Sigmoid colon (tissue), 4 donors: ENCODE measurements around the gene MED4.

Source experiments
- POLR2A ChIP-seq, 2 donors: fragments of 450-650 bp; IDR thresholded peaks; one replicate each; pipeline ENCODE4 v1.6.1; 2016; ENCODE audit warnings: antibody characterized with exemption in 2 of 2, mild to moderate bottlenecking in 2 of 2, moderate library complexity in 2 of 2
- POLR2AphosphoS5 ChIP-seq, 4 donors: sonication (generic); formaldehyde crosslinking; IDR thresholded peaks; one replicate each; pipeline ENCODE4 v1.6.1; 2017; ENCODE audit warnings: antibody characterized with exemption in 4 of 4
- TF ChIP-seq, protein P1 (sequence below), 4 experiments: fragments of 450-650 bp in 3 of 4; fragments of 200-600 bp in 1 of 4; IDR thresholded peaks; one replicate each; pipeline ENCODE4 v1.5.1; 2016 to 2019; ENCODE audit warnings: antibody characterized with exemption in 4 of 4, mild to moderate bottlenecking in 3 of 4, moderate library complexity in 2 of 4

DNA sequence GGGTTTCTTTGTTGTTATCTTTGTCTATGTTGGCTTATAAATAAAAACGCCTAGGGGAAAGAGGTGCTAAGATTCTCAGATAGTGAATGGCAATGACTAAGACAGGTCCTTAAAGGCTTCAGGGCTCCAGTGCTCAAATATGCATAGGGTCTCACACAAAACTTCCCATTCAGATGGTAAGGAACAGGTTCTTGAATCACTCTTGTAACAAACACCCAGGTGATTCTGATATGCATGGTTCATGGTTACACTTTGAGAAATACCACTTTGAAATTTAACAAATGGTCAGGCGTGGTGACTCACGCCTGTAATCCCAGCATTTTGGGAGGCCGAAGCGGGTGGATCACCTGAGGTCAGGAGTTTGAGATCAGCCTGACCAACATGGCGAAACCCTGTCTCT, 40.3 kb downstream of the MED4 start:
- TF ChIP-seq, protein P1, sequence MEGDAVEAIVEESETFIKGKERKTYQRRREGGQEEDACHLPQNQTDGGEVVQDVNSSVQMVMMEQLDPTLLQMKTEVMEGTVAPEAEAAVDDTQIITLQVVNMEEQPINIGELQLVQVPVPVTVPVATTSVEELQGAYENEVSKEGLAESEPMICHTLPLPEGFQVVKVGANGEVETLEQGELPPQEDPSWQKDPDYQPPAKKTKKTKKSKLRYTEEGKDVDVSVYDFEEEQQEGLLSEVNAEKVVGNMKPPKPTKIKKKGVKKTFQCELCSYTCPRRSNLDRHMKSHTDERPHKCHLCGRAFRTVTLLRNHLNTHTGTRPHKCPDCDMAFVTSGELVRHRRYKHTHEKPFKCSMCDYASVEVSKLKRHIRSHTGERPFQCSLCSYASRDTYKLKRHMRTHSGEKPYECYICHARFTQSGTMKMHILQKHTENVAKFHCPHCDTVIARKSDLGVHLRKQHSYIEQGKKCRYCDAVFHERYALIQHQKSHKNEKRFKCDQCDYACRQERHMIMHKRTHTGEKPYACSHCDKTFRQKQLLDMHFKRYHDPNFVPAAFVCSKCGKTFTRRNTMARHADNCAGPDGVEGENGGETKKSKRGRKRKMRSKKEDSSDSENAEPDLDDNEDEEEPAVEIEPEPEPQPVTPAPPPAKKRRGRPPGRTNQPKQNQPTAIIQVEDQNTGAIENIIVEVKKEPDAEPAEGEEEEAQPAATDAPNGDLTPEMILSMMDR (IDR thresholded peaks at IDR 0.05) = no peak
- TF ChIP-seq POLR2A (IDR thresholded peaks at IDR 0.05) = no peak
- TF ChIP-seq POLR2AphosphoS5 (IDR thresholded peaks at IDR 0.05) = no peak
